Natural killer cell (primary cell): Measurements from ENCODE around the gene ZBTB43. TPM values are rescaled to one million over a fixed set of nuclear protein-coding genes. Genes with fewer than 3 reads are reported as not detected.

ENCODE experiments used
- ATAC-seq, 3 donors: fragments of 150-1000 bp in 2 of 3; fragments of 200-7000 bp in 1 of 3; cut with Tn5 transposase; 1 replicate in 1 of 3; 2 replicates in 2 of 3; pipeline ENCODE4 v1.10.0; 2021; ENCODE audit warnings: mild to moderate bottlenecking in 2 of 3, moderate library complexity in 2 of 3
- DNase-seq, 2 donors: peaks; one replicate each; pipeline versions ENCODE4 v3.0.0 to v3.0.0-alpha.2; 2013 to 2021; ENCODE audit warnings: mixed read lengths in 1 of 2
- H3K27ac ChIP-seq: one replicate; pipeline ENCODE4 v1.5.1; 2013; ENCODE audit warnings: mild to moderate bottlenecking, low read length
- H3K27me3 ChIP-seq: one replicate; pipeline ENCODE4 v1.6.1; 2013; ENCODE audit warnings: low read length; ENCODE audit not compliant: control insufficient read depth, insufficient read depth
- H3K36me3 ChIP-seq: one replicate; pipeline ENCODE4 v1.6.1; 2013; ENCODE audit warnings: low read length; ENCODE audit not compliant: control insufficient read depth, insufficient read depth
- H3K4me1 ChIP-seq: one replicate; pipeline ENCODE4 v1.6.1; 2013; ENCODE audit warnings: low read length; ENCODE audit not compliant: control insufficient read depth, insufficient read depth
- H3K4me3 ChIP-seq: one replicate; pipeline ENCODE4 v1.5.1; 2013; ENCODE audit warnings: low read length
- H3K9me3 ChIP-seq: one replicate; pipeline ENCODE4 v1.6.1; 2013; ENCODE audit warnings: low read length; ENCODE audit not compliant: control insufficient read depth, insufficient read depth
- H3K27ac Mint-ChIP-seq, 2 donors: one replicate each; pipeline ENCODE4 v1.8.0; 2022; ENCODE audit warnings: mild to moderate bottlenecking in 2 of 2, mixed read lengths in 2 of 2, moderate library complexity in 1 of 2
- H3K27me3 Mint-ChIP-seq, 2 donors: one replicate each; pipeline ENCODE4 v1.8.0; 2022; ENCODE audit warnings: low read depth in 2 of 2, mixed read lengths in 2 of 2
- H3K36me3 Mint-ChIP-seq: one replicate; pipeline ENCODE4 v1.8.0; 2022; ENCODE audit warnings: mixed read lengths
- H3K4me1 Mint-ChIP-seq, 2 donors: one replicate each; pipeline ENCODE4 v1.8.0; 2022; ENCODE audit warnings: mixed read lengths in 2 of 2
- H3K4me3 Mint-ChIP-seq: one replicate; pipeline ENCODE4 v1.8.0; 2022; ENCODE audit warnings: mild to moderate bottlenecking, moderate library complexity, mixed read lengths
- H3K9me3 Mint-ChIP-seq, 2 donors: one replicate each; pipeline ENCODE4 v1.8.0; 2022; ENCODE audit warnings: mixed read lengths in 2 of 2
- CTCF ChIP-seq: fragments of 200-600 bp; IDR thresholded peaks from one replicate; pipeline ENCODE4 v1.8.0; 2022; ENCODE audit warnings: antibody characterized with exemption
- WGBS: methylation state at CpG from one replicate; pipeline ENCODE4 v1.1.7; 2013; ENCODE audit warnings: missing lambda C conversion rate; ENCODE audit not compliant: insufficient coverage; 5-methylcytosine and 5-hydroxymethylcytosine counted together
- intact Hi-C: fragments of 100-400 bp; cut with micrococcal nuclease; formaldehyde crosslinking; loops from one replicate; pipeline ENCODE4 v1.14.2; 2022
- total RNA-seq, 4 donors: library from RNA; stranded (reverse); fragments of 120-200 nt in 1 of 4; gene quantifications; one replicate each; pipeline versions ENCODE4 v1.2.3 to v1.2.4, GENCODE V29; 2013 to 2022

The ZBTB43 gene
- total RNA-seq, 3 donors from 2014 or later (not counting 1 experiment from before 2014, with no cell fraction given) = 42.1 to 61.0 (median 57.2) TPM

GRCh38 chr9:126763130-126763764, 41.6 kb upstream of the ZBTB43 start:
- intact Hi-C loops = no loop called here
- Histone ChIP-seq H3K4me1 (no peaks in the 10 kb centered on the region), H3K4me3 (no peak overlapping the region), H3K27ac (no peak overlapping the region), H3K27me3 (no peaks in the 10 kb centered on the region), H3K36me3 (no peaks in the 10 kb centered on the region), H3K9me3 (no peaks in the 10 kb centered on the region)
- no peak for TF ChIP-seq CTCF
- H3K36me3 Mint-ChIP-seq = no peaks in the 10 kb centered on the region
- H3K4me1 Mint-ChIP-seq = no peaks in the 10 kb centered on the region
- no peak overlapping the region for H3K27ac Mint-ChIP-seq
- WGBS = 96% methylated on average over 6 of the region's 7 CpGs
- no peaks in the 10 kb centered on the region for H3K9me3 Mint-ChIP-seq
- DNase-seq = no peak
- H3K27me3 Mint-ChIP-seq = peaks cover 0 to 2% of the 10 kb centered on the region in 2 donors
- peak in 1 of 3 donors; percentile 33 for ATAC-seq
- no peak overlapping the region for H3K4me3 Mint-ChIP-seq

GRCh38 chr9:126773004-126773607, 31.7 kb upstream of the ZBTB43 start:
- Histone ChIP-seq H3K4me3 (no peak overlapping the region), H3K36me3 (no peaks in the 10 kb centered on the region), H3K9me3 (no peaks in the 10 kb centered on the region), H3K27ac (no peak overlapping the region), H3K4me1 (no peaks in the 10 kb centered on the region), H3K27me3 (no peaks in the 10 kb centered on the region)
- peaks cover 0 to 3% of the 10 kb centered on the region in 2 donors for H3K9me3 Mint-ChIP-seq
- DNase-seq (peak in 1 of 2 donors; percentile 36), ATAC-seq (no peak)
- H3K4me1 Mint-ChIP-seq = no peaks in the 10 kb centered on the region
- no peak for TF ChIP-seq CTCF
- H3K27me3 Mint-ChIP-seq = peaks cover 13 to 35% of the 10 kb centered on the region in 2 donors
- 52% methylated on average over 14 of the region's 14 CpGs for WGBS
- H3K27ac Mint-ChIP-seq = no peak overlapping the region
- H3K36me3 Mint-ChIP-seq = no peaks in the 10 kb centered on the region
- no peak overlapping the region for H3K4me3 Mint-ChIP-seq
- intact Hi-C loops = no loop called here

GRCh38 chr9:126775926-126776325, 28.9 kb upstream of the ZBTB43 start:
- Histone ChIP-seq H3K4me3 (no peak overlapping the region), H3K9me3 (no peaks in the 10 kb centered on the region), H3K4me1 (no peaks in the 10 kb centered on the region), H3K27ac (no peak overlapping the region), H3K36me3 (no peaks in the 10 kb centered on the region), H3K27me3 (no peaks in the 10 kb centered on the region)
- Mint-ChIP-seq H3K36me3 (no peaks in the 10 kb centered on the region), H3K9me3 (no peaks in the 10 kb centered on the region), H3K27me3 (peaks cover 22 to 35% of the 10 kb centered on the region in 2 donors), H3K4me1 (no peaks in the 10 kb centered on the region), H3K4me3 (no peak overlapping the region), H3K27ac (no peak overlapping the region)
- intact Hi-C loops = no loop called here
- DNase-seq (no peak), ATAC-seq (no peak)
- no peak for TF ChIP-seq CTCF
- WGBS = 100% methylated on average over 2 of the region's 5 CpGs
